ENCODE measurements around the gene REXO5.

GRCh38 chr16:20833086-20833485 lies 26.8 kb downstream of the REXO5 start:
- TF ChIP-seq CTCF (IDR thresholded peaks at IDR 0.05 in 2 of 3, conservative IDR thresholded peaks at IDR 0.05 in 1 of 3; ENCODE audit: insufficient read depth in 2 of 3, low read depth in 1 of 3, low read length in 3 of 3) (no peak), FOXP4 (CRISPR knock-in tag; IDR thresholded peaks at IDR 0.05; ENCODE audit: borderline replicate concordance) (no peak), ZBTB8A (IDR thresholded peaks at IDR 0.05; ENCODE audit: partially characterized antibody) (no peak), HNRNPL (IDR thresholded peaks at IDR 0.05; ENCODE audit: low read depth, low read length) (no peak), FOSL1 (tag; conservative IDR thresholded peaks at IDR 0.05) (no peak), NR2C2 (CRISPR knock-in tag; IDR thresholded peaks at IDR 0.05) (no peak), NR2C2 (tag; IDR thresholded peaks at IDR 0.05) (no peak), TOE1 (IDR thresholded peaks at IDR 0.05; ENCODE audit: borderline replicate concordance) (no peak), TOE1 (CRISPR knock-in tag; IDR thresholded peaks at IDR 0.05; ENCODE audit: borderline replicate concordance, low read depth) (no peak), SMAD2 (IDR thresholded peaks at IDR 0.05; ENCODE audit: low read depth, low read length) (no peak), USF2 (CRISPR knock-in tag; IDR thresholded peaks at IDR 0.05) (no peak), MAFK (IDR thresholded peaks at IDR 0.05; ENCODE audit: low read length) (no peak), ADNP (tag; IDR thresholded peaks at IDR 0.05) (no peak), MTF1 (CRISPR knock-in tag; IDR thresholded peaks at IDR 0.05; ENCODE audit: borderline replicate concordance) (no peak)
